ACHN (cell line): ENCODE measurements around the gene SRSF4.
"Not testable (repeated sequence)": the region's sequence is repeated elsewhere in the genome, so short reads cannot be mapped to it uniquely, and the experiment has no call there.

Experiments
- DNase-seq: peaks from one replicate; pipeline ENCODE4 v3.0.0-alpha.2; 2015
- in situ Hi-C: cut with HindIII; loops from 2 replicates; pipeline ENCODE4 v1.10.0; 2017; ENCODE audit warnings: low sequenced_read_pairs, low pct_ligation_motif_present, low pct_unique_long_range_greater_than_20kb

Gene SRSF4

GRCh38 chr1:29136391-29136915 lies 45.2 kb downstream of the SRSF4 start:
- no peak for DNase-seq
- in situ Hi-C loops, result no loop called here

- in situ Hi-C loops, result no loop called here
- no peak for DNase-seq
These were observed 47.0 kb downstream of the SRSF4 start for GRCh38 chr1:29134695-29135028.

- in situ Hi-C loops, result no loop called here
These were observed 47.6 kb downstream of the SRSF4 start for GRCh38 chr1:29133861-29134694.

GRCh38 chr1:29131056-29131455 lies 50.6 kb downstream of the SRSF4 start:
- DNase-seq, in situ Hi-C loops: not testable (repeated sequence)

More at GRCh38 chr1:29133861-29134694, 47.6 kb downstream of the SRSF4 start:
- no peak for DNase-seq

DNA sequence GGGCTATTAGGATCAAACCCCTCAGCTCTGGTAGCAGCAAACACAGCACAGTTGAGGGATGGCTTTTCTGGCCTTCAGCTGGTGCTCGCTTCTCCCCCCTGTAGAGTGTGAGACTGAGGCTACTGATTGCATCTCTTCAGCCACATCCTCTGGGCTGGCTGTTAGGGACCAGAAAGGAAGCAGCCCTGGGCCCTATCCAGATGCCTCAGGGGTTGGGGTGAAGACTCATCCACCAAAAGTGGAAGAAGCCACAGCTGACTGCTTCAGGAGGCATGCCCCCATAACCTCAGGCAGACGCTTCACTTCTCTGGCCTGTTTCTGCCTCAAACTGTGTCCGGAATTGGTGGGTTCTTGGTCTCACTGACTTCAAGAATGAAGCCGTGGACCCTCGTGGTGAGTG lies 51.8 kb downstream of the SRSF4 start:
- DNase-seq, result no peak
- in situ Hi-C loops, result no loop called here

DNA sequence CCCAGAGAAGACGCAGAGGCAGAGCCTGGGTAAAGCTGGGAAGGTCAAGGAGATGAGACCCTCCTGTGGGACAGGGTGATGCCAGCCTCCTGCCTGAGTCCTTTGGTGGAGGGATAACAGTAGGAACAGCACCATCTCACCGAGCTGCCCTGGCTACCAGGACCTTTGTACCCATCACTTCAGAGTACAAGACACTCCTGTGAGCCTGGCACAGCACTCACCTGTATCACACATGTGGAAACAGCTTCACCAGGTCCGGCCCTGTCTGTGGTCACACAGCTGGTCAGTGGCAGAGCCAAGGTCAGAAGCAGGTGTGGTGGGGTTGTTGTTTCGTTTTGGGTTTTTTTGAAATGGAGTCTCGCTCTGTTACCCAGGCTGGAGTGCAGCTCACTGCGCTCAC lies 53.0 kb downstream of the SRSF4 start:
- no peak for DNase-seq
- in situ Hi-C loops, result no loop called here

DNA sequence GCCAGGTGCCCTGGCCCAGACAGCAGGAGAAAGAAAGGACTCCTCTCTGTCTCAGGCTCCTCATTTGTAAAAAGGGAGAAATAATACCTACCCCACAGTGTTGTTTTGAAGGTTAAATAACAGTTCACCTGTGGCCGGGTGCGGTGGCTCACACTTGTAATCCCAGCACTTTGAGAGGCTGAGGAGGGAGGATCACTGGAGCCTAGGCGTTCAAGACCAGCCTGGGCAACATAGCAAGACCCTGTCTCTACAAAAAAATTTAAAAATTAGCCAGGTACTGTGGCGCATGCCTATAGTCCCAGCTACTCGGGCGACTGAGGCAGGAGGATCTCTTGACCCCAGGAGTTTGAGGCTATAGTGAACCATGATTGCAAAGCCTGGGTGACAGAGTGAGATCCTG lies 55.5 kb downstream of the SRSF4 start:
- no peak for DNase-seq
- in situ Hi-C loops, result no loop called here

DNA sequence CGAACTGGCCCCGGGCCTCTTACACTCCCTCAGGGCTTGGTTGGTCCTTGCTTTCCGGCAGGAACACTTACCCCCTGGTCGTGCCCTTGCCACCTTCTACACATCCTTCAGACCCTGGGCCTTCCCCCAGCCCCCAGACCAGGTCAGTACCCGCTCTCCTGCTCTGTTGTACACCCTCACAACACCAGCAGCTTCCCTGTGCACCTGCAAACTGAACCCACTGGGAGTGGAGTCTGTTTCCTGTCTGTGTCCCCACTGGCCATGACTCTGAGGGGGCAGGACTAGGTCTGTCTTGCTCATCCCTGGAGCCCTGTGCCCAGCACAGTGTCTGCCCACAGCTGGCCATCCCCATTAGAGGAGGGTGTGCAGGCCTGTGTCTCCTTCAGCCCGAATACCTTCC lies 55.9 kb downstream of the SRSF4 start:
- in situ Hi-C loops, result no loop called here
- DNase-seq, result no peak

- in situ Hi-C loops, result no loop called here
- no peak for DNase-seq
These were observed 56.5 kb downstream of the SRSF4 start for GRCh38 chr1:29125237-29125641.

- in situ Hi-C loops, result no loop called here
- peak; percentile 69 for DNase-seq
These were observed 57.1 kb downstream of the SRSF4 start for GRCh38 chr1:29124366-29125236.

DNA sequence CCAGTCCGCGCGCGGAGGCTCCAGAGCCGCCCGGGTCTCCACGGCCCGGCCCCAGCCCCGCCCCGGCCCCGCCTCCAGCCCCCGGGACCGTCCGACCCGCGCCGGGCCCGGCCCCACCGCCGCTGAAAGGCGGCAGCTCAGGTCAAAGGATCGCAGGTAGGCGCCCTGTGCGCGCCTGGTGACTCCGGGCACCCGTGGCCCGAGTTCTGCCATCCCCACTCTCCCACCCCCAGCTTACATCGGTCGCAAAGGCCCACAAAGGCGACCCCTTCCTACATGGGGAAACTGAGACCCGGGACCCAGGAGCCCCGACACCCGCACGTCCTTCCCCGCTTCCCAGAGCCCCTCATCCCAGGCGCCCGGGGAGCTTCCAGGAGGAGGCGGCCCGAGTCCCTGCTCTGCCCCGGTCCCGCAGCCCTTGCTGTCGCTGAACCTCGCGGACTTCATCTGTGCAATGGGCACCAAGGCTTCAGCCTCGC lies 57.8 kb downstream of the SRSF4 start, which contains the start of gene TMEM200B:
TMEM200B (minus strand) TSS at position 17 of the 479 bp plus-strand sequence. CDS start 2,075 bp downstream, outside the sequence.
- in situ Hi-C loops, result no loop called here
- peak; percentile 32 for DNase-seq

- in situ Hi-C loops, result no loop called here
- peak; percentile 27 for DNase-seq
These were observed 58.4 kb downstream of the SRSF4 start for GRCh38 chr1:29123053-29123886.

GRCh38 chr1:29122682-29123052 lies 59.0 kb downstream of the SRSF4 start:
- peak; percentile 66 for DNase-seq
- in situ Hi-C loops, result no loop called here

- in situ Hi-C loops, result no loop called here
- DNase-seq, result no peak
These were observed 59.6 kb downstream of the SRSF4 start for GRCh38 chr1:29121936-29122681.

GRCh38 chr1:29121516-29121935 lies 60.2 kb downstream of the SRSF4 start:
- in situ Hi-C loops, result no loop called here
- DNase-seq, result no peak

GRCh38 chr1:29120947-29121485 lies 60.7 kb downstream of the SRSF4 start:
- no peak for DNase-seq

GRCh38 chr1:29120367-29120766 lies 61.3 kb downstream of the SRSF4 start:
- DNase-seq, result no peak
- in situ Hi-C loops, result no loop called here

More at GRCh38 chr1:29120947-29121485, 60.7 kb downstream of the SRSF4 start:
- in situ Hi-C loops, result no loop called here
